ENCODE results near the gene NIPAL1.
"Not testable (repeated sequence)": the region's sequence is repeated elsewhere in the genome, so short reads cannot be mapped to it uniquely, and the experiment has no call there.

DNA sequence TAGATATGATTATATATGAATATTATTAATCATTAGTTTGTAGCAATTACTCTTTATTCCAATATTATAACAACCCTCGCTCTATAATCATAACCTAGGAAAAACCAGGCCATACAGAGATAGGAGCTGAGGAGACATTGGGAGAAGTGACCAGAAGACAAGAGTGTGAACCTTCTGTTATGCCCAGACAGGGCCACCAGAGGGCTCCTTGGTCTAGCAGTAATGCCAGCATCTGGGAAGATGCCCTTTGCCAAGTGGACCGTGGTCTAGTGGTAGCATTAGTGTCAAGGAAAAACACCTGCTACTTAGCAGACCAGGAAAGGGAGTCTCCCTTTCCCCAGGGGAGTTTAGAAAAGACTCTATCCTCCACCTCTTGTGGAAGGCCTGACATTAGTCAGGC is 13.0 kb upstream of the NIPAL1 start:
- TF ChIP-seq, protein P1, sequence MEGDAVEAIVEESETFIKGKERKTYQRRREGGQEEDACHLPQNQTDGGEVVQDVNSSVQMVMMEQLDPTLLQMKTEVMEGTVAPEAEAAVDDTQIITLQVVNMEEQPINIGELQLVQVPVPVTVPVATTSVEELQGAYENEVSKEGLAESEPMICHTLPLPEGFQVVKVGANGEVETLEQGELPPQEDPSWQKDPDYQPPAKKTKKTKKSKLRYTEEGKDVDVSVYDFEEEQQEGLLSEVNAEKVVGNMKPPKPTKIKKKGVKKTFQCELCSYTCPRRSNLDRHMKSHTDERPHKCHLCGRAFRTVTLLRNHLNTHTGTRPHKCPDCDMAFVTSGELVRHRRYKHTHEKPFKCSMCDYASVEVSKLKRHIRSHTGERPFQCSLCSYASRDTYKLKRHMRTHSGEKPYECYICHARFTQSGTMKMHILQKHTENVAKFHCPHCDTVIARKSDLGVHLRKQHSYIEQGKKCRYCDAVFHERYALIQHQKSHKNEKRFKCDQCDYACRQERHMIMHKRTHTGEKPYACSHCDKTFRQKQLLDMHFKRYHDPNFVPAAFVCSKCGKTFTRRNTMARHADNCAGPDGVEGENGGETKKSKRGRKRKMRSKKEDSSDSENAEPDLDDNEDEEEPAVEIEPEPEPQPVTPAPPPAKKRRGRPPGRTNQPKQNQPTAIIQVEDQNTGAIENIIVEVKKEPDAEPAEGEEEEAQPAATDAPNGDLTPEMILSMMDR (IDR thresholded peaks at IDR 0.05; ENCODE audit: insufficient read depth, low read length), result peak; percentile 29
- not testable (repeated sequence) for TF ChIP-seq POLR2AphosphoS5 (IDR thresholded peaks at IDR 0.05; ENCODE audit: low read depth)
